SJSA1 (cell line): ENCODE measurements around the gene RABEP2. TPM values are rescaled to one million over a fixed set of nuclear protein-coding genes. Genes with fewer than 3 reads are reported as not detected.
"Not testable (repeated sequence)": the region's sequence is repeated elsewhere in the genome, so short reads cannot be mapped to it uniquely, and the experiment has no call there.

ENCODE experiments used
- DNase-seq, 2 experiments: peaks; one replicate each; pipeline ENCODE4 v3.0.0-alpha.2; 2015 to 2020; ENCODE audit warnings: low spot score in 2 of 2, low read depth in 1 of 2
- H3K27ac ChIP-seq: fragments of 250-450 bp; sonication (Bioruptor Pico); 2 replicates; pipeline ENCODE4 v1.5.1; 2020; ENCODE audit warnings: mild to moderate bottlenecking, moderate library complexity
- H3K27me3 ChIP-seq: fragments of 250-450 bp; sonication (Bioruptor Pico); replicated peaks from 2 replicates; pipeline ENCODE4 v1.5.1; 2020; ENCODE audit warnings: mild to moderate bottlenecking, moderate library complexity
- H3K36me3 ChIP-seq: fragments of 250-450 bp; sonication (Bioruptor Pico); 2 replicates; pipeline ENCODE4 v1.5.1; 2020; ENCODE audit warnings: mild to moderate bottlenecking
- H3K4me1 ChIP-seq: fragments of 250-450 bp; sonication (Bioruptor Pico); replicated peaks from 2 replicates; pipeline ENCODE4 v1.6.1; 2021; ENCODE audit warnings: mild to moderate bottlenecking
- H3K4me3 ChIP-seq: fragments of 250-450 bp; sonication (Bioruptor Pico); 2 replicates; pipeline ENCODE4 v1.5.1; 2020; ENCODE audit warnings: mild to moderate bottlenecking
- H3K9me3 ChIP-seq: fragments of 250-450 bp; sonication (Bioruptor Pico); replicated peaks from 2 replicates; pipeline ENCODE4 v1.5.1; 2020; ENCODE audit warnings: mild to moderate bottlenecking
- total RNA-seq: library from RNA; depleted of rRNA; stranded (reverse); fragments of >200 nt; shearing (Covaris generic); gene quantifications from 2 replicates; pipeline ENCODE4 v1.2.3, GENCODE V29; 2014

Gene RABEP2
- total RNA-seq, 1 experiment from 2014 or later = 35.7 TPM

GRCh38 chr16:28876019-28876659, 48.9 kb downstream of the RABEP2 start:
- H3K27me3 ChIP-seq = no peaks in the 10 kb centered on the region
- H3K27ac ChIP-seq = no peak overlapping the region
- no peak overlapping the region for H3K4me3 ChIP-seq
- H3K36me3 ChIP-seq = peaks cover 40% of the 10 kb centered on the region
- H3K4me1 ChIP-seq = peaks cover 12% of the 10 kb centered on the region
- no peaks in the 10 kb centered on the region for H3K9me3 ChIP-seq
- DNase-seq = no peak

- Histone ChIP-seq H3K9me3 (no peaks in the 10 kb centered on the region), H3K27ac (no peak overlapping the region), H3K4me1 (peaks cover 10% of the 10 kb centered on the region), H3K27me3 (no peaks in the 10 kb centered on the region), H3K36me3 (peaks cover 48% of the 10 kb centered on the region), H3K4me3 (no peak overlapping the region)
- no peak for DNase-seq
These were observed 49.7 kb downstream of the RABEP2 start for GRCh38 chr16:28875134-28876018.

GRCh38 chr16:28874406-28874805, 50.6 kb downstream of the RABEP2 start:
- Histone ChIP-seq H3K27ac (no peak overlapping the region), H3K4me1 (peaks cover 4% of the 10 kb centered on the region; the same call in 1 of the 2 replicates), H3K4me3 (no peak overlapping the region), H3K9me3 (no peaks in the 10 kb centered on the region), H3K36me3 (peaks cover 57% of the 10 kb centered on the region), H3K27me3 (no peaks in the 10 kb centered on the region)
- no peak for DNase-seq

GRCh38 chr16:28873543-28874201, 51.4 kb downstream of the RABEP2 start:
- Histone ChIP-seq H3K27ac (no peak overlapping the region), H3K9me3 (no peaks in the 10 kb centered on the region), H3K4me1 (peaks cover 4% of the 10 kb centered on the region; the same call in 1 of the 2 replicates), H3K27me3 (no peaks in the 10 kb centered on the region), H3K4me3 (no peak overlapping the region), H3K36me3 (peaks cover 65% of the 10 kb centered on the region)
- peak in 1 of 2 experiments; percentile 53 for DNase-seq

GRCh38 chr16:28872952-28873351, 52.1 kb downstream of the RABEP2 start:
- H3K27me3 ChIP-seq = no peaks in the 10 kb centered on the region
- no peak overlapping the region for H3K27ac ChIP-seq
- H3K9me3 ChIP-seq = no peaks in the 10 kb centered on the region
- no peaks in the 10 kb centered on the region for H3K4me1 ChIP-seq
- no peak for DNase-seq
- H3K36me3 ChIP-seq = peaks cover 72% of the 10 kb centered on the region
- no peak overlapping the region for H3K4me3 ChIP-seq

GRCh38 chr16:28869201-28869600, 55.8 kb downstream of the RABEP2 start:
- H3K4me1 ChIP-seq = peaks cover 9% of the 10 kb centered on the region
- H3K27ac ChIP-seq = no peak overlapping the region
- H3K4me3 ChIP-seq = no peak overlapping the region
- DNase-seq = no peak
- H3K9me3 ChIP-seq = no peaks in the 10 kb centered on the region
- H3K27me3 ChIP-seq = no peaks in the 10 kb centered on the region
- H3K36me3 ChIP-seq = peaks cover 87% of the 10 kb centered on the region

- H3K27me3 ChIP-seq, DNase-seq, H3K27ac ChIP-seq, H3K9me3 ChIP-seq, H3K4me3 ChIP-seq: not testable (repeated sequence)
- peaks cover 79% of the 10 kb centered on the region for H3K36me3 ChIP-seq
- peaks cover 12% of the 10 kb centered on the region for H3K4me1 ChIP-seq
These were observed 57.4 kb downstream of the RABEP2 start for GRCh38 chr16:28867646-28868045.

GRCh38 chr16:28867241-28867640, 57.8 kb downstream of the RABEP2 start:
- H3K4me3 ChIP-seq = no peak overlapping the region
- H3K4me1 ChIP-seq = peaks cover 16% of the 10 kb centered on the region

GRCh38 chr16:28866454-28866804, 58.6 kb downstream of the RABEP2 start:
- Histone ChIP-seq H3K36me3 (peaks cover 72% of the 10 kb centered on the region), H3K4me1 (peaks cover 24% of the 10 kb centered on the region), H3K27me3 (no peaks in the 10 kb centered on the region), H3K4me3 (no peak overlapping the region), H3K9me3 (no peaks in the 10 kb centered on the region), H3K27ac (no peak overlapping the region)
- DNase-seq = no peak

More at GRCh38 chr16:28867241-28867640, 57.8 kb downstream of the RABEP2 start:
- Histone ChIP-seq H3K27ac (no peak overlapping the region), H3K9me3 (no peaks in the 10 kb centered on the region), H3K36me3 (peaks cover 77% of the 10 kb centered on the region), H3K27me3 (no peaks in the 10 kb centered on the region)
- no peak for DNase-seq

GRCh38 chr16:28865722-28866453, 59.1 kb downstream of the RABEP2 start:
- Histone ChIP-seq H3K27me3 (no peaks in the 10 kb centered on the region), H3K27ac (no peak overlapping the region), H3K9me3 (no peaks in the 10 kb centered on the region), H3K4me1 (peaks cover 29% of the 10 kb centered on the region), H3K4me3 (no peak overlapping the region), H3K36me3 (peaks cover 71% of the 10 kb centered on the region)
- no peak for DNase-seq

GRCh38 chr16:28865001-28865688, 59.9 kb downstream of the RABEP2 start:
- no peaks in the 10 kb centered on the region for H3K27me3 ChIP-seq
- H3K36me3 ChIP-seq = peaks cover 66% of the 10 kb centered on the region
- DNase-seq = no peak
- peak overlapping the region; percentile 79 for H3K4me3 ChIP-seq
- peaks cover 32% of the 10 kb centered on the region for H3K4me1 ChIP-seq
- no peak overlapping the region for H3K27ac ChIP-seq
- no peaks in the 10 kb centered on the region for H3K9me3 ChIP-seq

- H3K9me3 ChIP-seq = no peaks in the 10 kb centered on the region
- no peaks in the 10 kb centered on the region for H3K27me3 ChIP-seq
- peaks cover 58% of the 10 kb centered on the region for H3K36me3 ChIP-seq
- peaks cover 35% of the 10 kb centered on the region for H3K4me1 ChIP-seq
- DNase-seq = peak in 1 of 2 experiments; percentile 29
- H3K4me3 ChIP-seq = peak overlapping the region; percentile 79
- peak overlapping the region; percentile 95 for H3K27ac ChIP-seq
These were observed 60.9 kb downstream of the RABEP2 start for GRCh38 chr16:28863929-28864793.
